ENCODE data around the gene KRT32. TPM values are rescaled to one million over a fixed set of nuclear protein-coding genes. Genes with fewer than 3 reads are reported as not detected.
A peak's percentile ranks its signal among the peaks of the same experiment; 100 is the strongest.
"Not testable (repeated sequence)": the region's sequence is repeated elsewhere in the genome, so short reads cannot be mapped to it uniquely, and the experiment has no call there.

KRT32 gene
- total RNA-seq, 1 experiment from 2014 or later = not detected

GRCh38 chr17:41464682-41465081, 2.5 kb downstream of the KRT32 start:
- DNase-seq (ENCODE audit: low spot score) = peak; percentile 86

- DNase-seq (ENCODE audit: low spot score) = no peak
Observed at GRCh38 chr17:41464173-41464572, 3.0 kb downstream of the KRT32 start.

GRCh38 chr17:41463746-41464145, 3.4 kb downstream of the KRT32 start:
- no peak for DNase-seq (ENCODE audit: low spot score)

- DNase-seq (ENCODE audit: low spot score) = no peak
Observed at GRCh38 chr17:41462705-41463104, 4.5 kb downstream of the KRT32 start.

- no peak for DNase-seq (ENCODE audit: low spot score)
Observed at GRCh38 chr17:41457676-41458075, 9.5 kb downstream of the KRT32 start.

GRCh38 chr17:41456204-41456603, 11.0 kb downstream of the KRT32 start:
- DNase-seq (ENCODE audit: low spot score) = no peak

GRCh38 chr17:41455236-41455635, 11.9 kb downstream of the KRT32 start:
- DNase-seq (ENCODE audit: low spot score) = no peak

GRCh38 chr17:41453066-41453465, 14.1 kb downstream of the KRT32 start:
- no peak for DNase-seq (ENCODE audit: low spot score)

- DNase-seq (ENCODE audit: low spot score) = no peak
Observed at GRCh38 chr17:41452281-41452680, 14.9 kb downstream of the KRT32 start.

GRCh38 chr17:41451154-41451728, 15.9 kb downstream of the KRT32 start:
- DNase-seq (ENCODE audit: low spot score) = no peak

GRCh38 chr17:41449008-41449407, 18.2 kb downstream of the KRT32 start:
- no peak for DNase-seq (ENCODE audit: low spot score)

GRCh38 chr17:41448506-41448905, 18.7 kb downstream of the KRT32 start:
- no peak for DNase-seq (ENCODE audit: low spot score)

- DNase-seq (ENCODE audit: low spot score) = no peak
Observed at GRCh38 chr17:41446806-41447205, 20.4 kb downstream of the KRT32 start.

GRCh38 chr17:41444640-41445039, 22.5 kb downstream of the KRT32 start:
- no peak for DNase-seq (ENCODE audit: low spot score)

- DNase-seq (ENCODE audit: low spot score) = no peak
Observed at GRCh38 chr17:41444186-41444585, 23.0 kb downstream of the KRT32 start.

GRCh38 chr17:41442739-41443138, 24.4 kb downstream of the KRT32 start:
- DNase-seq (ENCODE audit: low spot score) = no peak

GRCh38 chr17:41440531-41441033, 26.6 kb downstream of the KRT32 start, which contains the start of gene KRT38:
Gene KRT38 (minus strand): TSS chr17:41440983. CDS start chr17:41440921, 62 bp downstream.
- DNase-seq (ENCODE audit: low spot score) = no peak

GRCh38 chr17:41439375-41439774, 27.8 kb downstream of the KRT32 start:
- no peak for DNase-seq (ENCODE audit: low spot score)

- DNase-seq (ENCODE audit: low spot score) = no peak
Observed at GRCh38 chr17:41437769-41438168, 29.4 kb downstream of the KRT32 start.

- no peak for DNase-seq (ENCODE audit: low spot score)
Observed at GRCh38 chr17:41437254-41437653, 29.9 kb downstream of the KRT32 start.

GRCh38 chr17:41434415-41434814, 32.8 kb downstream of the KRT32 start:
- DNase-seq (ENCODE audit: low spot score) = no peak

GRCh38 chr17:41434005-41434404, 33.2 kb downstream of the KRT32 start:
- no peak for DNase-seq (ENCODE audit: low spot score)

GRCh38 chr17:41433586-41433985, 33.6 kb downstream of the KRT32 start:
- DNase-seq (ENCODE audit: low spot score) = no peak

- DNase-seq (ENCODE audit: low spot score) = not testable (repeated sequence)
Observed at GRCh38 chr17:41430376-41430775, 36.8 kb downstream of the KRT32 start.

Data from H4 (cell line).